ENCODE results near the gene ARF1. TPM values are rescaled to one million over a fixed set of nuclear protein-coding genes. Genes with fewer than 3 reads are reported as not detected.

ARF1 gene
- total and polyA plus RNA-seq, 2 of the 8 experiments (the other 6 are each of a cell fraction or from before 2014, with no cell fraction given): 265 to 471 TPM

DNA sequence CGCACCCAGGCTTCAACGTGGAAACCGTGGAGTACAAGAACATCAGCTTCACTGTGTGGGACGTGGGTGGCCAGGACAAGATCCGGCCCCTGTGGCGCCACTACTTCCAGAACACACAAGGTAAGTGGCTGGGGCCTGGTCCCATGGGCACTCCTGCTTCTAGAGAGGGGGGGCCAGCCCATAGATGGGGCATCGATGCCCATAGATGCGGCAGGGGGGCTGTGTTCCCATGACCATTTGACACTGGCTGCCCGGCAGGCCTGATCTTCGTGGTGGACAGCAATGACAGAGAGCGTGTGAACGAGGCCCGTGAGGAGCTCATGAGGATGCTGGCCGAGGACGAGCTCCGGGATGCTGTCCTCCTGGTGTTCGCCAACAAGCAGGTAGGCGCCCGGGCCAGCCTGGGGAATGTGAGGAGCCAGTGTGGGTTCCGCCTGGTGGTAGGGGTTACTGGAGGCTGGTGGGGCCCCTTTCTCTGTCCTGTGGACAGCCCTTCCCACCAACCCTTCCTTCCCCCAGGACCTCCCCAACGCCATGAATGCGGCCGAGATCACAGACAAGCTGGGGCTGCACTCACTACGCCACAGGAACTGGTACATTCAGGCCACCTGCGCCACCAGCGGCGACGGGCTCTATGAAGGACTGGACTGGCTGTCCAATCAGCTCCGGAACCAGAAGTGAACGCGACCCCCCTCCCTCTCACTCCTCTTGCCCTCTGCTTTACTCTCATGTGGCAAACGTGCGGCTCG, 15.0 kb downstream of the ARF1 start:
- H2BK20ac ChIP-seq (ENCODE audit: low read length): no peak overlapping the region
- H3K14ac ChIP-seq (ENCODE audit: insufficient read length): no peak overlapping the region
- peaks cover 36% of the 10 kb centered on the region for H3K79me1 ChIP-seq (ENCODE audit: low read depth, low read length)
- no peak overlapping the region for H3K27ac ChIP-seq (ENCODE audit: low read depth, low read length)
- no peak overlapping the region for H2AK5ac ChIP-seq (ENCODE audit: low read depth, low read length)
- H2BK15ac ChIP-seq (ENCODE audit: low read length): no peak overlapping the region
- 0 out of 7 replicates have a peak, but pooled peaks cover 0 to 2% (median 0%) of the 10 kb centered on the region in 4 experiments for H3K4me1 ChIP-seq (replicated peaks in 1 of 4; ENCODE audit: control insufficient read depth in 3 of 4, insufficient read depth in 4 of 4, low read length in 3 of 4)
- no peak overlapping the region for H3K4me3 ChIP-seq (ENCODE audit: extremely low read depth in 1 of 4, insufficient read depth in 2 of 4, low read depth in 3 of 4, low read length in 4 of 4)
- peaks cover 16 to 47% of the 10 kb centered on the region in 2 experiments for H3K79me2 ChIP-seq (ENCODE audit: control insufficient read depth in 1 of 2, insufficient read depth in 2 of 2, low read length in 2 of 2)
- H3K56ac ChIP-seq (replicated peaks; ENCODE audit: insufficient read length, low read depth, low read length): no peak overlapping the region
- H3K4me2 ChIP-seq (ENCODE audit: insufficient read depth in 1 of 2, low read depth in 2 of 2, low read length in 2 of 2): no peak overlapping the region
- WGBS, 2 experiments (ENCODE audit: extremely low coverage in 1 of 2, insufficient coverage in 1 of 2, insufficient read length in 1 of 2, insufficient replicate concordance in 2 of 2, low coverage in 1 of 2, low lambda C conversion rate in 2 of 2, missing lambda C conversion rate in 1 of 2): 88% methylated on average over 29 of the region's 34 CpGs; no CpG with 5 or more reads in 1 of the 2 experiments
- no peak overlapping the region for H4K8ac ChIP-seq (ENCODE audit: extremely low read depth, insufficient read depth, low read length)
- peaks cover 3 to 5% of the 10 kb centered on the region in 2 experiments; a peak in 3 of 4 replicates for H3K9me3 ChIP-seq (ENCODE audit: insufficient read depth in 2 of 2, low read depth in 1 of 2, low read length in 1 of 2)
- H3K23ac ChIP-seq (ENCODE audit: insufficient read length): no peak overlapping the region
- no peaks in the 10 kb centered on the region for H3K27me3 ChIP-seq (replicated peaks in 1 of 4; ENCODE audit: control insufficient read depth in 3 of 4, extremely low read depth in 1 of 4, insufficient read depth in 3 of 4, low read length in 3 of 4)
- H3K9ac ChIP-seq (replicated peaks in 1 of 4; ENCODE audit: extremely low read depth in 1 of 4, low read depth in 3 of 4, low read length in 3 of 4): no peak overlapping the region
- H2BK120ac ChIP-seq (replicated peaks; ENCODE audit: low read depth, low read length): no peak overlapping the region
- H4K91ac ChIP-seq (replicated peaks; ENCODE audit: insufficient read length, low read length): no peak overlapping the region
- TF ChIP-seq POLR2A (IDR thresholded peaks at IDR 0.05; ENCODE audit: control extremely low read depth in 1 of 2, low read depth in 2 of 2, low read length in 2 of 2) (peak in 1 of 2 experiments; percentile 29; a peak in 1 of 3 replicates), YY1 (IDR thresholded peaks at IDR 0.05; ENCODE audit: low read depth, low read length) (no peak)
- H2AFZ ChIP-seq (ENCODE audit: low read length): no peak overlapping the region
- H4K20me1 ChIP-seq (replicated peaks in 1 of 2; ENCODE audit: control insufficient read depth in 1 of 2, insufficient read depth in 2 of 2, low read length in 2 of 2): peaks cover 28 to 57% of the 10 kb centered on the region in 2 experiments
- no peak for FAIRE-seq
- ChIA-PET CTCF (ENCODE audit: partially characterized antibody) (interaction anchor here (0.6 to 2.8 kb wide), 7 partner anchors 13 to 1218 kb away, joined by 3 to 8 read pairs (median 4); no protein-coding TSS in a partner anchor), POLR2A (ENCODE audit: partially characterized antibody) (interaction anchor here (0.6 to 5.6 kb wide), 7 partner anchors 8 to 1136 kb away, joined by 3 to 53 read pairs (median 4); partner anchors contain the start of genes ARF1 and GJC2)
- peaks cover 6% of the 10 kb centered on the region; the same call in 1 of the 2 replicates for H3K23me2 ChIP-seq (ENCODE audit: low read depth, low read length)
- peak in 1 of 2 experiments; percentile 39 for DNase-seq (ENCODE audit: low read depth in 1 of 2, low spot score in 2 of 2)
- no peak overlapping the region for H4K5ac ChIP-seq (ENCODE audit: insufficient read length, low read depth, low read length)
- H2BK5ac ChIP-seq (ENCODE audit: low read depth, low read length): no peak overlapping the region
- no peak overlapping the region for H3K4ac ChIP-seq (replicated peaks; ENCODE audit: insufficient read length, low read depth, low read length)
- peaks cover 13 to 38% (median 19%) of the 10 kb centered on the region in 4 experiments; a peak in 7 of 8 replicates for H3K36me3 ChIP-seq (ENCODE audit: control insufficient read depth in 2 of 4, insufficient read depth in 4 of 4, low read length in 3 of 4)
- no peak overlapping the region for H2BK12ac ChIP-seq (ENCODE audit: low read depth, low read length)
- no peak overlapping the region for H3K18ac ChIP-seq (ENCODE audit: extremely low read depth, low read length)
